Measurements from ENCODE around the gene MINDY2.

The MINDY2 gene

GRCh38 chr15:58770857-58771620 lies at the start of gene MINDY2:
Gene MINDY2 (plus strand): TSS chr15:58771302. CDS start chr15:58771396, 94 bp downstream.
- peak; percentile 93 for DNase-seq

- DNase-seq = no peak
Observed at GRCh38 chr15:58724466-58724865, 46.6 kb upstream of the MINDY2 start.

- no peak for DNase-seq
Observed at GRCh38 chr15:58726867-58727266, 44.2 kb upstream of the MINDY2 start.

GRCh38 chr15:58731756-58732535 lies 39.2 kb upstream of the MINDY2 start:
- no peak for DNase-seq

- DNase-seq = no peak
Observed at GRCh38 chr15:58732625-58733363, 38.3 kb upstream of the MINDY2 start.

GRCh38 chr15:58734859-58735258 lies 36.2 kb upstream of the MINDY2 start:
- no peak for DNase-seq

GRCh38 chr15:58736018-58736643 lies 35.0 kb upstream of the MINDY2 start:
- no peak for DNase-seq

GRCh38 chr15:58737298-58737697 lies 33.8 kb upstream of the MINDY2 start:
- DNase-seq = no peak

GRCh38 chr15:58738046-58738707 lies 32.9 kb upstream of the MINDY2 start:
- DNase-seq = no peak

- DNase-seq = no peak
Observed at GRCh38 chr15:58740436-58740835, 30.7 kb upstream of the MINDY2 start.

GRCh38 chr15:58741032-58741431 lies 30.1 kb upstream of the MINDY2 start:
- DNase-seq = no peak

GRCh38 chr15:58742022-58742813 lies 28.9 kb upstream of the MINDY2 start:
- DNase-seq = no peak

- no peak for DNase-seq
Observed at GRCh38 chr15:58742819-58743502, 28.1 kb upstream of the MINDY2 start.

GRCh38 chr15:58746174-58746573 lies 24.9 kb upstream of the MINDY2 start:
- no peak for DNase-seq

GRCh38 chr15:58748040-58748851 lies 22.9 kb upstream of the MINDY2 start:
- DNase-seq = no peak

- no peak for DNase-seq
Observed at GRCh38 chr15:58748852-58749531, 22.1 kb upstream of the MINDY2 start.

GRCh38 chr15:58749532-58750337 lies 21.4 kb upstream of the MINDY2 start, which contains the start of gene ADAM10:
Gene ADAM10 (minus strand): TSS chr15:58749707. CDS start chr15:58749534, 173 bp downstream.
- peak; percentile 97 for DNase-seq

GRCh38 chr15:58752716-58753115 lies 18.4 kb upstream of the MINDY2 start:
- no peak for DNase-seq
